ENCODE measurements around the gene APRT.

APRT gene

DNA sequence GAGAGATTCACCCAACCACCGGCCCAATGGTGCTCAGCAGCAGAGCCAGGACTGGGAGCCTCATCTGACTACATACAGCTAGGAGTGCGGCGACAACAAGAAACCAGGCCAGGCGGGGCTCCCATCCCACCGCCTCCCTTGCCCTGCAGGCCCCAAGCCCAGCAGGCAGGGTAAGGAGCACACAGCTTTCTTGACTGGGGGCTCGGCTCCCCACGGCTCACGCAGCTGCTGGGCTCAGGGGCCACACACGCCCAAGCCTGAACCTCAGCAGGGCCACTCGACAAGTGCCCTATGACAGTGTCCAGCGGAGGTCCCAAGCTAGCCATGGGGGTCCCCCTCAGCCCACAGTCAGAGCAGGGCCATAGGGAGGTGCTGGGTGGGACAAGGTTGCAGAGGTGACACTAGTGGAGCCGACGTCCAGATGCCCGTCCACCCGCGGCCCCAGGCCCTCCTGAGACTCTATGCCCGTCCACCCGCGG is 40.4 kb downstream of the APRT start:
- DNase-seq (ENCODE audit: low read depth) = no peak

DNA sequence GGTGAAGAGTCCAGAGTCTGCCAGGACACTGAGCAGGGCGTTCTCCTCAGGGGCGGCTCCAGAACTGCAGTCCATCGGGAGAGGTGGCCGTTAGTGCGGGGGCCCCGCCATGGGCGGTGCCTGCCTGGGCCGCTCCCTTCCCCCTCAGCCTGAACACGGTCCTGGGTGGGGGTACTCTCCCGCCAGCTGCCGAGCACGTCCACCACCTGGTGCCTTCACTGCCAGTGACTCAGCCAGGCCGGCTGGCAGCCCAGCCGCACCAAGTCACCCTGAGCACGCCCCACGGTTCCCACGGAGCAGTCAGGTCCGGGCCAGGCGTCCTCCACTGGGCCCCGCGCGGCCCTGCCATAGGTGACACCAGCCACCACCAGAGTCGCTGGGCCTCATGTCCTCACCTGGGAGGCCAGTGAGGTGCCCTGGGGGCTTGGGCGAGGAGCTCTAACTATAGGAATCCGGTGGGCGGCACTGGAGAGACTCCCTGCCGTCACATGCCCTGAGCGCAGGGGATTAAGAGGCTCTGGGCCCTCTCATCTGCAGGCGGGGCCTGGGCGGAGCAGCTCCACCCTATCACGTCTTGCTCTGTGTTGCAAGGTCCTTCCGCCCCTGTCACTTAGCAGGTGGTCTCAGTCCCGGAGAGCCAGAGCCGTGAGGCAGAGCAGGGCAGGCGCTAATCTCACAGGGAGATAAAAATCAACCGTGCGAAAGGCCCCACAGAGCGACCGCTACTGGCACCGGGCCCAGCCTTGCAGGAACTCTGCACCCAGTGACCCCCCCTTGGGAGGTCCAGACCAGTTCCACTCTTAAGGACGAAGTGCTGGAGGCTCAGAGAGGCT is 41.1 kb downstream of the APRT start:
- DNase-seq (ENCODE audit: low read depth) = peak; percentile 66

- no peak for DNase-seq (ENCODE audit: low read depth)
These were observed 41.9 kb downstream of the APRT start for GRCh38 chr16:88769617-88770460.

DNA sequence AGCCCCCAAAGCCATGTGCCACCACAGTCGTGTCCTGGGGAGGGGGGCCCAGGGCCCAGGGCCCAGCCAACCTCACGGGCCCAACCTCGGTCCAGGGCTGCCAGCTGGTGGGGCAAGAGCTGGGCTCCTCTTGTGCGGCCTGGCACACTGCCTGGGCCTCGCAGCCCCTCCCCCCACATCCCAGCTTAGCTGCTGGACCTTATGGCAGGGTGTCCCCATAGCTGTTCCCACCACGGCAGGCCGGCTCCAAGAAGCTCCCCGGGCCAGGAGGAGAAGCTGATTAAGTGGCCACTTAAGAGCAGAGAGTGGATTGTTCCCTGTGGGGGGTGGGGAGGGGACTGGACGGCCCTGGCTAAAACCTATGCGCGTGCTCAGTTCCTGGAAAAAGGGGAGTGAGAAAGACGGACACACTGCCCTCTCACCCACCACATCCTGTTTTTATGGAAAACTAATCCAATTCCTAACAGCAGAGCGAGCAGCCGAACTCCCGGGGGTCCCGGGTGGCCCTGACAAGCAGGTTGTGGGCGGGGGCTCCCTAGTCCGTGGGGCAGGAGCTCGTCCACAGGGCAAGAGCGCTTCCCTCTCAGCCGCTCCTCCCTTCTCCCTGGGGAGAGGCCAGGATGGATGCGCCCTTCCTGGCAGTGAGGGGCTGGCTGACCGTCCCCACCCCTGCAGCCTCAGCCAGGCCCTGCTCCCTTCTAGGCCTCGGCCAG is 43.5 kb downstream of the APRT start:
- DNase-seq (ENCODE audit: low read depth) = peak; percentile 48

GRCh38 chr16:88767546-88768070 is 44.1 kb downstream of the APRT start:
- DNase-seq (ENCODE audit: low read depth) = no peak

DNA sequence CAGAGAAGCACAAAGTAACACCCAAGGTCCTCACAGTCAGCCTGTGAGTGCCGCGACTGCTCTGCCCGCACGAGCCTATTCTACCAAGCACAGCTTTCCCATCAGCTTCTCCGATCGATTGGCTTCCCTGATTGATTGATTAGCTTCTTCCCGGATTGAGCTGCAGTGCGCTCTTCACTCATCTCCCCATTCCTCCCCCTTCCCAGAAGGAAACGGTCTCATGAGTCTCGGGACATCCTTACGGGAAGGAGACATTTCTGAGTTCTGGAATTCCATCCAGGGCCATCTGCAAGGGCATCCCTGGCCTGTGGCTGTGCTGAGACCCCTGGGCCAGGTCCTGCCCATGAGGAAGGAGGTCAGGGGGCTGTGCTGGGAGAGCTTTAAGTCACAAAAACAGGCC is 44.8 kb downstream of the APRT start:
- DNase-seq (ENCODE audit: low read depth) = no peak

DNA sequence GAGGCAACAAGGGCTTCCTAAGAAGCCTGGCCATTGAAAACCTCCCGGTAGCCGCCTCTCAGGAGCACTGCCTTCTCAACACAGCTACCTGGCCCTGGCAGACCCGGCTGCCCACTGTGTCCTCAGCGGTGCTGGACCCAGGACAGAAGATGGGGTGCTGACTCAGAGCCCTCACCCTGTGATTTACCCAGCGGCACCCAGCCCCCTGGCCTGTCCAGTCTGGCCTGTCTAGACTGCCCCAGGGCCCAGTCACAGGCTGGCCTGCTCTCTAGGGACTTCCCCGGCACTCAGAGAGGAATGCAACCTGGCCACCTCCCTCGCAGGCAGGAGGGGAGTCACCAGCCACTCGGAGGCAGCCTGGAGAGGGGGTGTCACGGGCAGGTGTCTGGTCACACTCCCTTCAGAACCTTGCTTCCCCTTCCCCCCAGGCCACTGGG is 46.8 kb downstream of the APRT start:
- DNase-seq (ENCODE audit: low read depth) = no peak

- no peak for DNase-seq (ENCODE audit: low read depth)
These were observed 47.6 kb downstream of the APRT start for GRCh38 chr16:88764080-88764479.

GRCh38 chr16:88763502-88764053 is 48.1 kb downstream of the APRT start:
- DNase-seq (ENCODE audit: low read depth) = no peak

DNA sequence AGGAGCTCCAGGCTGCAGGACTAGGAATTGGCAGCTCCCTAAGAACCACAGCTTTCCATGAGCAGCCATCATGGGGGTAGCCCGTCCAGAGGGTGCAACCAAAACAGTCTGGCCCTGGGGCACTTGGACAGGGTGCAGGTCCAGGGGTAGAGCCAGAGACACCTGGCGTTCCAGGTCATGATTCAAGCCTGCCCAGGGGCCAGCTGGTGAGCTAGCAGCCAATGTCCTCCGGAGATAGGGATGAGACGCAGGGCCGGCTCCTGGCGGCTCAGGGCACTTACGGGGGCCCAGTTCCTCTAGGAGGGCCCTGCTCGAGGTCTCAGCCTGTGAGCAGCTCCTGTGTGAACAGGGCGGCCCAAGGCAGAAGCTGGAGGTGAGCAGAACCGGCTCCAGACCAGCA is 48.8 kb downstream of the APRT start:
- no peak for DNase-seq (ENCODE audit: low read depth)

- no peak for DNase-seq (ENCODE audit: low read depth)
These were observed 49.4 kb downstream of the APRT start for GRCh38 chr16:88762258-88762870.

DNA sequence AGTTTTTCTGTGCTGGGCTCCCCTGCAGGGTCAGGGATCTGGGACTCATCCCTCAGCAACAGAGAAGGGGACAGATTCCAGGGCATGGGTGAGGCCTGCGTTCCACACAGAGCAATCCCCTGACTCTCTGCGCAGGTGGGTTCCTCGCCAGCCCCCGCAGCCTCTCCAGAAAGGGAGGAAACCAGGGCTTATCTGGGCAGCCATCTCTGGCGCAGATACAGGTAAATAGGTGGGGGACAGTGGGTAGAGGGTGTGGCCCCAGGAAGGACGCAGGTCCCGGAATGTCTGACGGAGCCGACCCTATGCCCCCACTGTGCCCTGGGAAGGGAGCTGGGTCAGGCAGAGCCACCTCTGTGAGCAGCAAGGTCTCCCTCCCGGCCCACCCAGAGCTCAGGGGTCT is 49.9 kb downstream of the APRT start:
- DNase-seq (ENCODE audit: low read depth) = no peak

DNA sequence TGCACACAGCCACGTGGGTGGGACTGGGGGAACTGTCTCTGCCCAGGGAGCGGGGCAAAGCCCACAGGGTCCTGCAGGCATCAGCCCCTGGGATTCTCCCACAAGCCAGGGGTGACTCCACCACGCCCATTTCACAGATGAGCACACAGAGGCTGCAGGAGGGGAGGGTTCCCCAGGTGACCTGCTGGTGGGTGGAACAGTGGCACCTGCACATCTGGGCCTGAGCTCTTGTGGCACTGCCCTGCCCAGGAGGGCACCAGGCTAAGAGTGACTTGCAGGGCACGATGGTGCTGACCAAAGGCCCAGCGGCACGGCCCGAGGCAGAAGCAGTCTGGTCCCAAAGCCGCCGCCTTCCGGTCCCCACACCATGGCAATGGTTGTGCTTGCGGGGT is 50.6 kb downstream of the APRT start:
- no peak for DNase-seq (ENCODE audit: low read depth)

DNA sequence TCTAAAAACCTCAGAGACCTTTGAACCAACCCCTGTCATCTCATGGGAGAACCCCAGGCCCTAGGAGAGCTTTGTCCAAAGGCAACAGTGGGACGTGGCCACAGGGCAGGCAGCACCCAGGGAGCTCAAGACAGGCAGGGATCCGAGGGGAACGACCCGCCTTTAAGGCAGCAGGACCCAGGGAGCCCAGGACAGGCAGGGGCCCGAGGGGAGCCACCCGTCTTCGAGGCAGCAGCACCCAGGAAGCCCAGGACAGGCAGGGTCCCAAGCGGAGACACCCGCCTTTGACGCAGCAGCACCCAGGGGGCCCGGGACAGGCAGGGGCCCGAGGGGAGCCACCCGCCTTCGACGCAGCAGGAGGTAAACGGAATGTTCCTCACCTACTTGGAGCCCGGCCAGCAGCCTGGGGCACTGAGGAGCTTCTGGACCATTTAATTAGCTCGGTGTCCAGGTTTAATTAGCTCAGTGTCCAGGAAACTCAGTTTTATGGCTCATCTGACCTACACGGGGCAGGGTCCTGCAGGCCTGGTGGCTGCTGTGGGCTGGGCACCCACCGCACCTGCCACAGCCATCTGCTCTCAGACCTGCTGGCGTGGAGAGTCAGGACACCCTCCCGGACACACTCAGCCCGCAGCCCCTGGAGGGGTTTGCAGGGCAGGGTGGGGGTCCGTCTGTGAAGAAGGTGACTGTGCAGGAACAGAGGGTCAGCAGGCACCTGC is 51.1 kb downstream of the APRT start:
- DNase-seq (ENCODE audit: low read depth) = no peak

DNA sequence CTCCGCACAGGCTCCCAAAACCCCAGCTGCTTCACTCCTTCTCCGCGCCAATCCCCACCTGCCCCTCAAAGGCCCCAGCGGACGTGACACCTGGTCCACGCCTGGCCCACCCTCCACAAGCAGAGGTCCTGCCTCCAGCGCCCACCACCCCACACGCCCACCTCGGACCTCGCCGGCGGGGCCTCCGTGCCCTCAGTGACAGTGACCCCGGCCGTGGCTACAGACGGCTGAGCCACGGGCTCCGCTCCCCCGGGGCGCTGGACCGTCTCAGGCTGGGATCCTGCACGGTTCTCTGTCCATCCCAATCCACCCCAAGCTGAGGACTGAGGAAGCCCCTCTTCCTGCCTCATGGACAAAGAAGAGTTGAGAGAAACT is 51.8 kb downstream of the APRT start:
- DNase-seq (ENCODE audit: low read depth) = no peak
